Measurements from ENCODE around the gene NMNAT2. TPM values are rescaled to one million over a fixed set of nuclear protein-coding genes. Genes with fewer than 3 reads are reported as not detected.
A peak's percentile ranks its signal among the peaks of the same experiment; 100 is the strongest.

The NMNAT2 gene
- total RNA-seq, 1 experiment from 2014 or later = not detected

GRCh38 chr1:183281553-183282091 is 136.6 kb downstream of the NMNAT2 start:
- Histone ChIP-seq H4K20me1 (ENCODE audit: insufficient read depth) (no peaks in the 10 kb centered on the region), H3K4me3 (replicated peaks in 1 of 2; ENCODE audit: low read depth in 1 of 2, low read length in 2 of 2) (no peak overlapping the region), H3K9ac (ENCODE audit: low read length) (no peak overlapping the region), H3K27me3 (ENCODE audit: insufficient read depth, low read length) (no peaks in the 10 kb centered on the region), H3K9me3 (ENCODE audit: control insufficient read depth in 1 of 2, insufficient read depth in 1 of 2, low read depth in 1 of 2, low read length in 2 of 2) (no peaks in the 10 kb centered on the region), H3K79me2 (ENCODE audit: insufficient read depth, low read length) (no peaks in the 10 kb centered on the region), H3K27ac (ENCODE audit: low read depth, low read length) (no peak overlapping the region), H3K4me1 (ENCODE audit: control insufficient read depth in 1 of 2, insufficient read depth in 2 of 2, low read length in 2 of 2) (no peaks in the 10 kb centered on the region), H3K4me2 (ENCODE audit: low read length) (no peak overlapping the region), H3K36me3 (ENCODE audit: control insufficient read depth in 1 of 2, insufficient read depth in 2 of 2, low read length in 2 of 2) (no peaks in the 10 kb centered on the region), H2AFZ (ENCODE audit: low read depth, low read length, poor library complexity, severe bottlenecking) (no peak overlapping the region), H3K9me2 (ENCODE audit: insufficient read depth) (no peaks in the 10 kb centered on the region)
- POLR2A ChIA-PET = no interaction called here
- peak; percentile 96 for ATAC-seq
- RAD21 ChIA-PET (ENCODE audit: low non-redundant PET in 1 of 2, low total read pairs in 2 of 2, uncharacterized antibody in 2 of 2, unreplicated experiment in 2 of 2) = no interaction called here
- no TSS peak for BruUV-seq (replicated peaks)
- intact Hi-C loops (cut with micrococcal nuclease) = loop anchor here (1.0 to 5.0 kb wide), 6 partner anchors 262 to 635 kb away; no protein-coding TSS in a partner anchor
- DNase-seq (ENCODE audit: low read depth, low spot score) = peak; percentile 65
- peak; percentile 88 for TF ChIP-seq RAD21 (IDR thresholded peaks at IDR 0.05; ENCODE audit: low read depth)
- TF ChIP-seq SP1 (IDR thresholded peaks at IDR 0.05; ENCODE audit: low read depth) = no peak
- TF ChIP-seq CEBPB (IDR thresholded peaks at IDR 0.05; ENCODE audit: low read depth) = no peak
- 0 out of 2 replicates have a peak, but pooled peaks have one; percentile 39 for TF ChIP-seq CBX3 (IDR thresholded peaks at IDR 0.05; ENCODE audit: low read depth)
- TF ChIP-seq ZFX (IDR thresholded peaks at IDR 0.05) = no peak
- no peak for TF ChIP-seq ELF1 (IDR thresholded peaks at IDR 0.05; ENCODE audit: borderline replicate concordance, low read depth)
- no peak for TF ChIP-seq EZH2phosphoT487 (IDR thresholded peaks at IDR 0.05; ENCODE audit: borderline replicate concordance)
- peak; percentile 87 to 97 (median 90) for TF ChIP-seq CTCF (IDR thresholded peaks at IDR 0.05 in 2 of 3, conservative IDR thresholded peaks at IDR 0.05 in 1 of 3; ENCODE audit: borderline replicate concordance in 1 of 3, insufficient read depth in 1 of 3, low read depth in 2 of 3, low read length in 2 of 3)
- TF ChIP-seq EZH2 (IDR thresholded peaks at IDR 0.05) = no peak
- CTCF ChIA-PET = interaction anchor here (0.6 to 2.1 kb wide), 12 partner anchors 8 to 404 kb away, joined by 3 to 8 read pairs (median 3); no protein-coding TSS in a partner anchor

All from HCT116 (cell line).